Epithelial cell of proximal tubule (primary cell): ENCODE measurements around the gene ZNF37A. TPM values are rescaled to one million over a fixed set of nuclear protein-coding genes. Genes with fewer than 3 reads are reported as not detected.
"Not testable (repeated sequence)": the region's sequence is repeated elsewhere in the genome, so short reads cannot be mapped to it uniquely, and the experiment has no call there.

Source experiments
- DNase-seq: peaks from one replicate; pipeline ENCODE4 v3.0.0-alpha.2; 2011; ENCODE audit warnings: low read depth
- H3K4me3 ChIP-seq: 2 replicates; pipeline ENCODE4 v1.5.1; 2011; ENCODE audit warnings: low read depth, mild to moderate bottlenecking, low read length
- CTCF ChIP-seq: conservative IDR thresholded peaks from 2 replicates; pipeline ENCODE4 v1.5.1; 2012; ENCODE audit warnings: low read depth, mild to moderate bottlenecking, low read length
- total RNA-seq: library from RNA; depleted of rRNA; stranded (reverse); fragments of >200 nt; gene quantifications from 2 replicates; pipeline ENCODE4 v1.2.3, GENCODE V29; 2015

The ZNF37A gene
- total RNA-seq, 1 donor from 2014 or later: 12.5 TPM

DNA sequence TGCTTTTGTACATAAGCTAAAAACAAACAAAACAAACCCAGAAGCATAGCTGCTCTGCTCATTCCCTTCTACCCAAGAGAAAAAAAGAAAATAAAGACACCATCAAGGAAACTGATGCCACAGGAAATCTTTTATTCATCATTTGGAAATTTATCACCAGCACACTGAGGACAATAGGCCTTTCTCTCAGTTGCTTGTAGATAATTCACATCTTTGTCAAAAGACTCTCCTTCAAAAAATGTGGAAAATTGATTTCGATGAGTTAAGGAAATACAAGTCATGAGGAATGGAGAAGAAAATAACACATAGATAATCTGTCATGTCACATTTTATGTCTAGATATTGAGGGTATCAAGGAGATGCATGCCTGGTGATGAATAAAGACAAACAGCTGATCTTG lies 53.5 kb downstream of the ZNF37A start:
- H3K4me3 ChIP-seq: no peak overlapping the region
- no peak for DNase-seq
- no peak for TF ChIP-seq CTCF

DNA sequence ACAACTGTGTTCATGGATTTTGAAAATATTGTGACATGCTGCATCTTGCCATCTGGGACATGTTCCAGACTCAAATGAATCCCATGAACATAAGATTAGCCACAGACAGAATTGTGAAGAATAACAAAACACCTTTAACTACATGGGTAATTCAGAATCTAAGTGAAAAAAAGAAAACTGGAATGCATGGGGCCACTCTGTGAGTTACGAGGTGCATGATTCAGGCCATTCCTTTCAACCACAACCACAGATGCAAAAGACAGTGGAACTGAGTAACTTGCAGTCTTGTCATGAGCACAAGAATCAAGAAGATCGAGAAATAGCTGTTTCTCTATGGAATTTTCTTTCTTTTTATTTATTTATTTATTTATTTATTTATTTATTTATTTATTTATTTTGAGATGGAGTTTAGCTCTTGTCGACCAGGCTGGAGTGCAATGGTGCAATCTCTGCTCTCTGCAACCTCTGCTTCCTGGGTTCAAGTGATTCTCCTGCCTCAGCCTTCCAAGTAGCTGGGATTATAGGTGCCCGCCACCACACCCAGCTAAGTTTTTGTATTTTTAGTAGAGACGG lies 56.8 kb downstream of the ZNF37A start:
- DNase-seq, H3K4me3 ChIP-seq: not testable (repeated sequence)

- no peak for DNase-seq
- TF ChIP-seq CTCF: no peak
- H3K4me3 ChIP-seq: no peak overlapping the region
These were observed 62.5 kb downstream of the ZNF37A start for GRCh38 chr10:38156416-38157269.

GRCh38 chr10:38157270-38157685 lies 63.1 kb downstream of the ZNF37A start:
- no peak for TF ChIP-seq CTCF
- no peak overlapping the region for H3K4me3 ChIP-seq
- DNase-seq: no peak

DNA sequence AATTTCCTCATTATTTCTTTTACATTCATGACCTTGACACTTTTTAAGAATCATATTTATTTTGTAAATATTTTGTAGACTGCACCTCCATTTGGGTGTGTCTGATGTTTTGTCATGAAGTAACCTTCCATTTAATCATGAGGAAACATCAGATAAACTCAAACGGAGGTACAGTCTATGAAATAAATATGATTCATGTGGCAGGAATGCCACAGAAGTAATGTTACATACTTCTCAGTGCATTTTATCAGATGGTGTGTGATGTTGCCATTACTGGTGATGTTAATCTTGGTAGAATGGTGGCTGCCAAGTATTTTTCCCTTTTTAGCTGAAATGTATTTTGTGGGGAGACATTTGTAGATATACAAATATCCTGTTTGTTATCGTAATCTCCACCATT lies 64.9 kb downstream of the ZNF37A start:
- DNase-seq: no peak
- no peak overlapping the region for H3K4me3 ChIP-seq
- no peak for TF ChIP-seq CTCF

DNA sequence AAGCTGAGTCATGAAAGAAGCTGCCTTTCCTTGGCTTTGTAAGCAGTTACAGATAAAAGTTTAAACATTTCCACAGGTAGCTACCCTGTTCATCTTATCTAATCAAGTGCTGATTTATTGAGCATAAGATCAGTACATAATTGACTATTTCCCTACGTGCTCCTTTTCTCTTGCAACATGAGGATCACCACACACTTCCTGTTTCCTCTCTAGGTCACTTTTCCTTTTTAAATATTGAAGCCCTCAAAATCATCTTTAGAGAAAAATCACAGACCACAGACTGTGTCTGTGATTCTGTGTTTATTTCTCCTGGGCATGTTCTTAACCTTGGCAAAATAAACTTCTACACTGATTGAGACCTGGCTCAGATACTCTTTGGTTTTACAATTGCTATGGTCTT lies 69.5 kb downstream of the ZNF37A start:
- H3K4me3 ChIP-seq: no peak overlapping the region
- no peak for DNase-seq
- TF ChIP-seq CTCF: no peak

DNA sequence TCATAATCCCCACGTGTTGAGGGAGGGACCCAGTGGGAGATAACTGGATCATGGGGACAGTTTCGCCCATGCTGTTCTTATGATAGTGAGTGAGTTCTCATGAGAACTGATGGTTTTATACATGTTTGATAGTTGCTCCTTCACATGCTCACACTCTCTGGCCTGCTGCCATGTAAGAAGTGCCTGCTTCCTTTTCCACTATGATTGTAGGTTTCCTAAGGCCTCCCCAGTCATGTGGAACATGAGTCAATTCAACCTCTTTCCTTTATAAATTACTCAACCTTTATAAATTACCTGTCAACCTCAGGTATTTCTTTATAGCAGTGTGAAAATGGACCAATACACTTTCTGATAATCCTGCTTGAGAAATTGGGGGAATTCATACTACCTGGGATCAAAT lies 80.2 kb downstream of the ZNF37A start:
- TF ChIP-seq CTCF: no peak
- H3K4me3 ChIP-seq: no peak overlapping the region
- no peak for DNase-seq
